GM19328 (cell line): ENCODE results near the gene SIPA1L3.

Experiments
- ATAC-seq: cut with Tn5 transposase; IDR thresholded peaks from one replicate; pipeline ENCODE4 v1.9.1; 2021; ENCODE audit warnings: mild to moderate bottlenecking, moderate library complexity; ENCODE audit not compliant: unreplicated experiment

The SIPA1L3 gene

DNA sequence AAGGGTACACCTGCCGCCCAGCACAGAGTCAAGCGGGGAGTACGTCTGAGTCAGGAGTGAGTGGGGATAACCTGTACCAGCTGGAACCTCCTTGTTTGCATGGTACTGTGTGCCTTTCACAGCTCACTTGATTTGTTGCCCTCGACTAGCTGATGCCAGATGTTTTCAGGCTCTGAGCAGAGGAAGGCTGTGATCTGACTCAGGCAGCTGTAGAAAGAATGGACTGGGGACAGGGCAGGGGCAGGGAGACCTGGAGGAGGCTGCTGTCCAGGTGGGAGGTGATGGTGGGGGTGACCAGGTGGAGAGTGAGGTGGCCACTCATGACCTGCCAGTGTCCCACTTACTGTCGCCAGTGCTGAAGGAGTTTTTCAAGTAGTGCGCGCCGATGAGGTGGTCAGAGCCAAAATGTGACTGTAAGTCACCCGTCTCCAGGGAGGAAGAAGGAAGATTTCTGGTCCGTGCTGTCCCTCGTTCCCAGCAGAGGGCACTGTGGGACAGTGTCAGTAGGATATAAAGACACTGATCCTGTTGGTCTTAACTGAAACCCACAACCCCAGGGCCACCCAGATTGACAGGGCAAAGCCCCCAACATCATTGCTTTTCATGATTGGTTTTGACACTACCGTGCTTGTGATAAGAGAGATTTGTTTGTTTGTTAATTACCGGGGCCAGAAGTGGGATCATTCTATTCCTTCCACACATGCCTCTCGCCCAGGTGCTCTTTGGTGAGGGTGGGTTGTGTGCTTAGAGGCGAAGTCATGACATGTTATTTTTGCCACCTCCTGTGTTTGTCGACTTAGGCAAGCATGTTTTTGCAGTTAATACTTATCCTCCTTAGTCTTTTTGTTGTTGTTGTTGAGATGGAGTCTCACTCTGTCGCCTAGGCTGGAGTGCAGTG lies 188.7 kb downstream of the SIPA1L3 start:
- no peak for ATAC-seq

GRCh38 chr19:38099966-38100365 lies 193.0 kb downstream of the SIPA1L3 start:
- ATAC-seq = no peak

DNA sequence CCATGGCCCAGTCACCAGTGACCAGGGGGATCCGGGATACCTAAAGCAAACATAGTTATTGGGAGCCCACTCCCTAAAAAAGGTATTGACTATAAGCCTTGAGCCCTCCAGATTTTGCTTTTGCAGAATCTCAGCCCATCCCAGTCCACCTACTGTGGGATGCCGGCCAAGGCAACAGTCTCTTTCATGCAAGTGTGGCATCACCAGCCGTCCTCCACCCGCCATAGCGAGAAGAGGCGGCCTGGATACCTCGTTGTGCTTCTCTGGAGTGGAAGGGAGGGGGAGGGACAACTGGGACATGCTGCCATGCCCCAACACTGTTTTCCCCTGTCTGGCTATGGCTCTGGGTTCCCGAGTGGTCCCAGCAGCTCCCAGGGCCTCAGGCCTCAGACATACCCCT lies 193.6 kb downstream of the SIPA1L3 start:
- no peak for ATAC-seq

GRCh38 chr19:38101723-38102122 lies 194.7 kb downstream of the SIPA1L3 start:
- no peak for ATAC-seq

- no peak for ATAC-seq
Observed at GRCh38 chr19:38105574-38105973, 198.6 kb downstream of the SIPA1L3 start.

DNA sequence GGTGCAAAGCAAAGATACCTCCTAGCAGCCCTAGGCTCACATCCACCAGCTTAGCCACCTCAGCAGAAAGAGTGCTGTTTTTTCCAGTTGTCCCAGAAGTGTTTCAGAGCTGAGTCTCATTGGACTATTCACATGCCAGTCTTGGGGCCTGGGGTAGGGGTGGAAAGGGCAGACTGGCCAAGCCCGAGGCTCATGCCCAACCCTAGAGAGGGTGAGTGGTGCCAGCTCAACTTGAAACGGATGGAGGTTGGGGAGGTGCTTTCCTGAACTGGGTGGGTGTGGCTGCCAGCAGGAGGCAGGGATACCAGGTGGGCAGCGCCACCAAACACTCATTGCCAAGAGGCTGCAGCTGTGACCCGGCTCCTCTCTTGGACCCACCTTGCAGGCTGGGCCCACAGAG lies 200.1 kb downstream of the SIPA1L3 start:
- no peak for ATAC-seq

- ATAC-seq = no peak
Observed at GRCh38 chr19:38111898-38112297, 204.9 kb downstream of the SIPA1L3 start.

- no peak for ATAC-seq
Observed at GRCh38 chr19:38114651-38115050, 207.6 kb downstream of the SIPA1L3 start.

GRCh38 chr19:38115271-38115802 lies 208.3 kb downstream of the SIPA1L3 start:
- no peak for ATAC-seq

DNA sequence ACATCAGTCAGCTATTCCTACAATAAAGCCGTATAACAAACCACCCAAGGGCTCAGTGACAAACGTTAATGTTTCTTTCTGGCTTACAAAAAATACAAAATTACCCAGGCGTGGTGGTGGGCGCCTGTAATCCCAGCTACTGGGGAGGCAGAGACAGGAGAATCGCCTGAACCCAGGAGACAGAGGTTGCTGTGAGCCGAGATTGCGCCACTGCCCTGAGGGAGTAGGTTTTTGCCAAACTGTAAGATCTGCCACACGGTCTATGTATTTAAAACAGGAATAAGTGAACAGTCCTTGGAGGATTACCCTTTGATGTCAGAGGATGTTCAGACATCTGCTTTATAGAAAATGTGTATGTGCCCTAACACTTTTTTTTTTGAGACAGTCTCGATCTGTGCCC lies 211.2 kb downstream of the SIPA1L3 start:
- ATAC-seq = no peak

GRCh38 chr19:38120471-38121025 lies 213.5 kb downstream of the SIPA1L3 start:
- ATAC-seq = no peak

DNA sequence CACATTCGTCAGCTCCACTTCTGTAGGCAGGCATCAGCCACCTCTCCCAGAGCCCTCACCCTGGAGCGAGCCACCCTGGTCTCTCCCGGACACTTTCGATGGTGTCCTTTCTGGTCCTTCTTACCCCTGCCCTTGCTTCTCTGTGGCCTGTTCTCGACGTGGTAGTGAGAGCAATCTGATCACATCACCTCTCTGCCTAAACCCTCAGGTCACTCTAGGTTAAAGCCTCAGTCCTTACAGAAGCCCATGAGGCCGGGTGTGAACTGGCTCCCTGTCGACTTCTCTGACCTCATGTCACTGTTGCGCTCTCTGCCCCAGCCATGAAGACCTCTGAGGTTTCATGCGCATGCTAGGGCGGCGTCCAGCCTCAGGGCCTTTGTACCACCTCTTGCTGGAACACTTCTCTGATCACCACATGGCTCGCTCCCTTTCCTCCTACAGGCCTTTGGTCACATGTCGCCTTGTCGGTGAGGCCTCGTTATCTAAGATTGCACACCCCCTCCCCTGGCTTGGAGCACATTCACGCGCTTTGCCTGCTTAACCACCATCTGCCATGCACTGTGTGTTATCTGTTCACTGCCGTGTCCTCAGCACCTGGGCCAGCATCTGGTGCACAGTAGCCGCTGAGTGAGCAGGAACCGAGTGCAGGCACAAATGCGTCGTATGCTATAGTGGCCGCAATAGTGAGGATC lies 215.5 kb downstream of the SIPA1L3 start:
- no peak for ATAC-seq

DNA sequence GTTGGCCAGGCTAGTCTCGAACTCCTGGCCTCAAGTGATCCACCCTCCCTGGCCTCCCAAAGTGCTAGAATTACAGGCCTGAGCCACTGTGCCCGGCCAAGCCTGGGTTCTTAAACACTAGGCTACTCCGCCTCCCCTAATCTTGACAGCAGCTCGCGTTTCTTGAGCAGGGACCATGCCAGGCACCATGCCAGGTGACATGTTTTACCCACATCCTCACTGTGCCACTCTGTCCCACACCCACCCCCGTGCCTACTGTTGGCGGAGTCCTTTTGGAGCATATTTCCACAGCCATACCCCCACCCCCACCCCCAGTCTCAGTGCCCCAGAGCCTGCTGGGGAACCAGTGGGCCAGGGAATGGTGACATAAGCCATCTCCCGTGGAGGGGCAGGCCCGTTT lies 218.2 kb downstream of the SIPA1L3 start:
- no peak for ATAC-seq

- ATAC-seq = no peak
Observed at GRCh38 chr19:38130399-38130798, 223.4 kb downstream of the SIPA1L3 start.

- no peak for ATAC-seq
Observed at GRCh38 chr19:38132781-38133180, 225.8 kb downstream of the SIPA1L3 start.

DNA sequence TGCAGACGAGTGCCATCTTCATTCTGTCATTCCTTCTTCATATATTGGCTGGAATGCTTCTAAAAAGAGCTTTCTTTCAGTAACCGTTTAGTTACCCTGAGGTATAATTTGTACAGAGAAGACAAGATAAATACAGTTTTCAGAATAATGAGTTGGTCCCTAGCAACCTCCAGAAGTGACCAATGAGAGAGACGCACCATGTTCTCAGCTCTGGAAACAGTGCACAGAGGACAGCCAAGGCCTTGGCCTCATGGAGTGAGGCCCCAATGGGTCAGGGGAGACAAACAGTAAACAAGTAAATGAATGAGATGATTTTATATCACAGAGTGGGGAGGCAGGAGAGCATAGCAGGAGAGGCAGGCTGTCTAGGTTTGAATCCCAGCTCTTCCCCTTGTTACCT lies 226.3 kb downstream of the SIPA1L3 start:
- no peak for ATAC-seq

- no peak for ATAC-seq
Observed at GRCh38 chr19:38134540-38135149, 227.6 kb downstream of the SIPA1L3 start.

DNA sequence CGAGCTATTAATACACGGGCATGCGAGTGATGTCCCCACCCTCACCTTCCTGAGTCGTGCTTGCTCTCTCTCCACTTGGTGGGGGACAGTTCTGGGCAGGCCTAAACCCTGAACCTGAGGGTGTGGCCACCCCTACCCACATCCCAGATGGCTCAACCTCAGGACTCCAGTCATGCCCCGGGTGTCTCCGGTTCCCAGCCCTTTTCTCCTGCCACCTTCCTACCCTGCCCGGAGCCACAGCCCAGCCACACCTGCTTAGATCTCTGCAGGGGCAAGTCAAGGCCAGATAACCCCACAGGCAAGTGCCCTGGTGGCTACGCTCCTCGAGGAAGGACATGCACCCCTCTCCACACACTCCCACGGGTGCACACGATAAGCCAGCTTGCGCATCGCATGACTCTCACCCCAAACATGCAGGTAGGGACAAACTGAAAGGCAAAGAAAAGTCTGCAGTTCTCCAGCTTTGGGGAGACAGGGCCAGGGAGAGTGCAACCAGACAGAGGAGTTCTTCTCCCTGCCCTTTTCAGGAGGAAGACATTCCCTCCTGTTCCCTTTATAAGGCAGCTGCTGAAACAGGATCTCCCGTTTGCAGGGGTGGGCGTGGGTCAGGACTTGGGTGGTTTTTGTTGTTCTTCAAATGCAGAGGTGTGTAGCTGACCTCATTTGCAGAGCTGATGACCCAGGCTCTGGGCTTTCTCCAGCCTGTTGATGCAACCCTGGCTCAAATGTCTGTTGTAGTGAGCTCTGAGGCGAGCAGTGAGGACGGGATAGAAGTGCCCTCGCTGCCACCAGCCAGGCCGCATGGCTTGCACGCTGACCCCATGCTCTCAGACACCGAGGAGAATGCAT lies 228.4 kb downstream of the SIPA1L3 start:
- ATAC-seq = no peak

- ATAC-seq = no peak
Observed at GRCh38 chr19:38139122-38139521, 232.1 kb downstream of the SIPA1L3 start.

DNA sequence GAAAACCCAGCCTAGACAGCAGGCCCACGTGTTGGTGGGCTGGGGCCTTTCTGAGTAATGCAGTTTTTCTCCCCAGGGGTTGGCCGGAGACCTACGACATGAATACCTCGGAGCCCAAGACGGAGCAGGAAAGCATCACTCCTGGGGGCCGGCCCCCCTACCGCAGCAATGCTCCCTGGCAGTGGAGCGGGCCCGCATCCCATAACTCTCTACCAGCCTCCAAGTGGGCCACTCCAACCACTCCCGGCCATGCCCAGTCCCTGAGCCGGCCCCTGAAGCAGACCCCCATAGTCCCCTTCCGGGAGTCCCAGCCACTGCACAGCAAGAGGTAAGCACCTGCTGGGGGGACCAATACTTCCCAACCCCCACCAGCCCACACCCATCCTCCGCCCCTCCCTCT lies 234.1 kb downstream of the SIPA1L3 start:
- ATAC-seq = no peak
